HFF-Myc (cell line): ENCODE results near the gene SHROOM2.
"Not testable (repeated sequence)": the region's sequence is repeated elsewhere in the genome, so short reads cannot be mapped to it uniquely, and the experiment has no call there.

Experiments
- DNase-seq: peaks from one replicate; pipeline ENCODE4 v3.0.0-alpha.2; 2011; ENCODE audit warnings: low read depth; ENCODE audit errors: extremely low read depth
- H3K4me3 ChIP-seq: replicated peaks from 2 replicates; pipeline ENCODE4 v1.5.1; 2011; ENCODE audit warnings: low read depth, mild to moderate bottlenecking, control low read depth, low read length
- CTCF ChIP-seq: IDR thresholded peaks from 2 replicates; pipeline ENCODE4 v1.5.1; 2012; ENCODE audit warnings: mild to moderate bottlenecking, low read depth, low read length, control low read depth; ENCODE audit errors: missing control alignments

Gene SHROOM2

DNA sequence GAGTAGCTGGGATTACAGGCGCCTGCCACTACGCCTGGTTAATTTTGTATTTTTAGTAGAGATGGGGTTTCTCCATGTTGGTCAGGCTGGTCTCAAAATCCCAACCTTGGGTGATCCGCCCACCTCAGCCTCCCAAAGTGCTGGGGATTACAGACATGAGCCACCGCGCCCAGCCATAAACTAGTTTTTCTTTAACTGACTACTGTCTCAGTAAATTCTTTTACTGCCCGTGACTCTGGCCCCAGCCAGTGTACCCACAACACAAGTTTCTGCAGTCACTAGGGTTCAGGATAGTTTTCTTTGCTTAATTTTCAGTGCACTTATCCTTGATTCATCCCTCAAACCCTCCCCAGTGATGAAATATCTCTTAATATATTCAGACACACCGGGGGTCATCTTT is 8.3 kb downstream of the SHROOM2 start:
- no peak for TF ChIP-seq CTCF
- no peak overlapping the region for H3K4me3 ChIP-seq
- DNase-seq: no peak

DNA sequence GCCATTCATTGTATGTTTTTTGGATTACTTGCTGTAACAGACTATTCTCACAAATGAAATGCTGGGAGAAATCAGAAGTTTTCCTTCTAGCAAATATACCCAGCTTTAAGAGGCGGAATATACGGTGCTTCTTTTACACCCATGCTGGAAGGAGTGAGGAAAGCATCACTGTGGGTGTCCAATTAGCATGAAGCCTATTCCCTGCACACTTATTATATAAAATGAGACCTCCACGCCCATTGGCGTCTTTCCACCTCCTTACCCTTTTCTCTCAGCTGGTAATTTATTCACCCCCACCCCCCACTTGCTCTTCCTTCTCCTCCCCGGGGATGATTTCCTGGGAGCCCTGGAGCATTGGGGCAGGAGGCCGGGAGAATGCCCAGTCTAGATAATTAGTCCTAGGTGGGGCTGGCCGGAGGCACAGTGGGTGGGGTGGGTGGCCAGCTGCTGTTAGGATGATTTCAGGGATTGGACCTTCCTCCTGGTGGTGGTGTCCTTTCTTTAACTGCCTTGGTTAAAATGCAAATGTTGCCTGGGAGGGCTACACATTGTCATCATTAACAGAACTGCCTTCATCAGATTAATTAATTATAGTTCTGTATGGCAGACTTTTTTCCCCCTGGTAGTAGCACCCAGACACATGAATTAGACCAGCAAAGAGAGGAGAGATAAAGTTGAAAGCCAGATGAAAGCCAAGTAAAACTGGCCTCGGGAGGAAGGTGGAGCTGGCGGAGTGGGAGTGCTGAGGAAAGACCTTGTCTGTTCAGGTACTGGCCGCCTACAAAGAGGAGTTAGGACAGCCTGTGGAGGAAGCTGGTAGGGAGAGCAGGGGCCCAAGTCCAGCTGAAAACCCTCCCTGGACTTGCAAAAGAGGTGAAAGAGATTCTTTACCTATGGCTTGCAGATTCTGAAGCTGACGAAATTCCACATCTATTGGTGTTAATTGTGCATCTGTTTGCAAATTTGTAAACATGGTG is 11.4 kb downstream of the SHROOM2 start:
- DNase-seq: no peak

GRCh38 chrX:9802737-9803136 is 16.5 kb downstream of the SHROOM2 start:
- no peak for DNase-seq
- no peak for TF ChIP-seq CTCF
- H3K4me3 ChIP-seq: no peak overlapping the region

More for the DNA sequence above, 11.4 kb downstream of the SHROOM2 start:
- H3K4me3 ChIP-seq: no peak overlapping the region
- no peak for TF ChIP-seq CTCF

DNA sequence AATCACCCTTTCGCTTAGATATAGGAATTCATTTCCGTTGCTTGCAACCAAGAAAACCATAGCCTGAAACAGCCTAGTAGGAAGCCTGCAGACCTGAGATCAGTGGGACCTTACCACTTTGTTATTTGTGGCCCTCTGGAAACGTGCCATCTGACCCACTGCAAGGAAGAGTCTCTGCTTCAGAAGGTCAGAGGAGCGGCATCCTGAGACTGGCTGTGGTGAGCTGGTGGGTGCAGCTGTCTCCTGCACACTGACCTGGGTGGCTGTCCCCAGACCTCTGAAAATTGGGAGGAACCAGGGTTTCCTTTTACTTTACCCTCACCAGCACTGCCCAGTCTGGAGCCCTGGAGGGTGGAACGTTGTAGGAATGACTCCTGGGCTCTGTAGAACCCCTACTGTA is 18.2 kb downstream of the SHROOM2 start:
- no peak for TF ChIP-seq CTCF
- DNase-seq: no peak
- no peak overlapping the region for H3K4me3 ChIP-seq

- no peak overlapping the region for H3K4me3 ChIP-seq
- TF ChIP-seq CTCF: no peak
- DNase-seq: no peak
Observed at GRCh38 chrX:9805956-9806355, 19.7 kb downstream of the SHROOM2 start.

GRCh38 chrX:9807355-9808182 is 21.3 kb downstream of the SHROOM2 start:
- no peak overlapping the region for H3K4me3 ChIP-seq
- DNase-seq: no peak
- no peak for TF ChIP-seq CTCF

DNA sequence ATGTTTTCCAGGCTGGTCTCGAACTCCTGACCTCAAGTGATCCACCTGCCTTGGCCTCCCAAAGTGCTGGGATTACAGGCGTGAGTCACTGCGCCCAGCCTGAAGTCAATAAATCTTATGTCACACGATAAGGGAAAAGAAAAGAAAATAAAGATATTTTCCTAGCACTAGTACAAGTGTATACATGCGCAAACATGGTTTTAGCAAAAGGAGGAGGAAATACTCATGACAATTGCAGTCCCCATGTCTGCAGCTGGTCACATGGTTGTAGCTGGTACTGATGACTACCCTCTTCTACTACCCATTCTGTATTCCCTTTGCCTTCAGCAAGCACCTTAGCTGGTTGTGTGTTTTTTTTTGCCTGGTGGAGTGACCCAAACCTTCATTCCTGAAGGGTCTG is 23.6 kb downstream of the SHROOM2 start:
- not testable (repeated sequence) for DNase-seq, H3K4me3 ChIP-seq

GRCh38 chrX:9811086-9811485 is 24.9 kb downstream of the SHROOM2 start:
- H3K4me3 ChIP-seq, DNase-seq: not testable (repeated sequence)
